Mesothelial cell of epicardium (in vitro differentiated cells): ENCODE measurements around the gene SPA17. TPM values are rescaled to one million over a fixed set of nuclear protein-coding genes. Genes with fewer than 3 reads are reported as not detected.
A peak's percentile ranks its signal among the peaks of the same experiment; 100 is the strongest.

ENCODE experiments used
- DNase-seq, 2 experiments: peaks; one replicate each; pipeline ENCODE4 v3.0.0; 2021; ENCODE audit warnings: low spot score in 2 of 2; ENCODE audit not compliant: unreplicated experiment in 2 of 2
- H3K27ac Mint-ChIP-seq: 2 replicates; pipeline ENCODE4 v1.8.0; 2021; ENCODE audit warnings: mixed read lengths
- H3K27me3 Mint-ChIP-seq: 2 replicates; pipeline ENCODE4 v1.8.0; 2021; ENCODE audit warnings: low read depth, mixed read lengths
- H3K36me3 Mint-ChIP-seq: 2 replicates; pipeline ENCODE4 v1.8.0; 2021; ENCODE audit warnings: mixed read lengths
- H3K4me1 Mint-ChIP-seq: 2 replicates; pipeline ENCODE4 v1.8.0; 2021; ENCODE audit warnings: mixed read lengths
- H3K4me3 Mint-ChIP-seq: 2 replicates; pipeline ENCODE4 v1.8.0; 2021; ENCODE audit warnings: mild to moderate bottlenecking, moderate library complexity, mixed read lengths
- H3K9me3 Mint-ChIP-seq: 2 replicates; pipeline ENCODE4 v1.8.0; 2021; ENCODE audit warnings: mixed read lengths
- total RNA-seq: library from RNA; stranded (reverse); gene quantifications from 3 replicates; pipeline ENCODE4 v1.2.1, GENCODE V29; 2021
- TF ChIP-seq, protein P1 (sequence below): fragments of 200-600 bp; sonication (generic); IDR thresholded peaks from one replicate; pipeline ENCODE4 v1.5.0; 2021; ENCODE audit warnings: antibody characterized with exemption; ENCODE audit not compliant: unreplicated experiment

The SPA17 gene
- total RNA-seq, 1 donor from 2014 or later = 5.5 TPM

DNA sequence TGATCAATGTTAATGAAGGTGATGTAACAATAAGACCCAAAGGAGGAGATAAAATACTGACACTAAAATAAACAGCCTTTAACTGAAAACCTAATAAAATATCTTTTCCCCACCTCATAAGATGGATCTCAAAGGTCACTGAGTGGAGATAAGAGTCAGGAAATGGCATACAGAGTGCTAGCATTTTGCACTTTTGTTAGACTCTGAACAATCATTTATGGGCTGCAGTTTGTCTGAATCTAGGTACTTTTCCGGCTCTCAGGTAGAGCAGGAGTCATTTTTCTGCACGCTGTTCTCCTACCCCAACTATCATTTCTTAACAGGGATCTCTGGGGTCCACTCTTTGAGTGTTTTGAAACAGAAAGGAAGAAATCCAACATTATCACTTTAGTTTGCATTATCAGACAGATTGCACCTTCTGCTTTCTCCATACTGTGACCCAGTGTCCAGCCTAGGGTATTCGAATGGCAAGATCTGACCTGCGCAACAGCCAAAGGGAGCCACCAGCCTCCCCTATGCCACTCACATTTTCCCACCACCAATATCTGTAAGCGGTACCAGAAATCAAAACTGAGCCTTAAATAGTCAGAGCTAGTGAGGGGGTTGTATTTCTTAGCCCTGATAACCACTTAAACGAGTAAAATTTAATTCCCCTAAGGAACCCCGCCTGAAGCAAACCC lies 1.0 kb upstream of the SPA17 start:
- TF ChIP-seq, protein P1, sequence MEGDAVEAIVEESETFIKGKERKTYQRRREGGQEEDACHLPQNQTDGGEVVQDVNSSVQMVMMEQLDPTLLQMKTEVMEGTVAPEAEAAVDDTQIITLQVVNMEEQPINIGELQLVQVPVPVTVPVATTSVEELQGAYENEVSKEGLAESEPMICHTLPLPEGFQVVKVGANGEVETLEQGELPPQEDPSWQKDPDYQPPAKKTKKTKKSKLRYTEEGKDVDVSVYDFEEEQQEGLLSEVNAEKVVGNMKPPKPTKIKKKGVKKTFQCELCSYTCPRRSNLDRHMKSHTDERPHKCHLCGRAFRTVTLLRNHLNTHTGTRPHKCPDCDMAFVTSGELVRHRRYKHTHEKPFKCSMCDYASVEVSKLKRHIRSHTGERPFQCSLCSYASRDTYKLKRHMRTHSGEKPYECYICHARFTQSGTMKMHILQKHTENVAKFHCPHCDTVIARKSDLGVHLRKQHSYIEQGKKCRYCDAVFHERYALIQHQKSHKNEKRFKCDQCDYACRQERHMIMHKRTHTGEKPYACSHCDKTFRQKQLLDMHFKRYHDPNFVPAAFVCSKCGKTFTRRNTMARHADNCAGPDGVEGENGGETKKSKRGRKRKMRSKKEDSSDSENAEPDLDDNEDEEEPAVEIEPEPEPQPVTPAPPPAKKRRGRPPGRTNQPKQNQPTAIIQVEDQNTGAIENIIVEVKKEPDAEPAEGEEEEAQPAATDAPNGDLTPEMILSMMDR = no peak
- no peaks in the 10 kb centered on the region for H3K9me3 Mint-ChIP-seq
- no peaks in the 10 kb centered on the region for H3K36me3 Mint-ChIP-seq
- H3K4me3 Mint-ChIP-seq = peak overlapping the region; percentile 84
- peak overlapping the region; percentile 1 for H3K27ac Mint-ChIP-seq
- H3K4me1 Mint-ChIP-seq = peaks cover 14% of the 10 kb centered on the region
- peaks cover 7% of the 10 kb centered on the region for H3K27me3 Mint-ChIP-seq
- DNase-seq = no peak

DNA sequence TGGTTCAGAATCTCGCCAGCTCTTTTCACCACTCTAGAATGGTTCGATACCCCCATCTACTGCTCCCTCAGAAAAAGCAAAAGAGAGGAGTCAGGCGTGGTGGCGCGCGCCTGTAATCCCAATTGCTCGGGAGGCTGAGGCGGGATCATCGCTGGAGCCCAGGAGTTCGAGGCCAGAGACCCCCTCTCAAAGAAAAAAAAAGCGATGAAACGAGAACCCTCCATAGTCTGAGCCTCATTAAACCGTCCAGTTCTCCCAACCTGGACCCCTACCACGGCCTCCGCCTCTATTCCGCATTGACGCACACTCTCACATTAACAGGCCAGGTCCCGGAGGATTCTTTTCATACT lies 439 bp downstream of the SPA17 start:
- Mint-ChIP-seq H3K4me1 (peaks cover 14% of the 10 kb centered on the region), H3K9me3 (no peaks in the 10 kb centered on the region), H3K36me3 (no peaks in the 10 kb centered on the region), H3K27me3 (peaks cover 7% of the 10 kb centered on the region), H3K4me3 (peak overlapping the region; percentile 84), H3K27ac (peak overlapping the region; percentile 95)
- TF ChIP-seq, protein P1 = no peak
- DNase-seq = no peak

DNA sequence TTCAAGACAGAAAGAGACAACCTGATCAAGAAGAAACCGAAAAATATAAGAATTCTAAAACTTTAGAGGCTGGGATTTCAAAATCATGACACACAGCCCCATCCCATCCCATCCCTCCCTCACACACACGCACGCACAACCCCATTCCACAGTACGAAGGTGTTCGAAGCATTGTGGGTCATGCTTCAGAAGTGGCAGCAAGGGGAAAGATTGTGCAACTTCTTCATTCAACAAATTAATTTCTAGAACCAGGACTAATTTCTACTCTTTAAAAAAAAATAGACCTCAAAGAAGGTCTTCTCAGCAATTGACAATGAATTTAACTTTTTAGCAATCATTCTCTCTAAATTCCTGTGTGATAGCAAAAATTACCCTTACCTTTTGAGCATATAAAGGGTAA lies 867 bp downstream of the SPA17 start:
- Mint-ChIP-seq H3K4me3 (peak overlapping the region; percentile 84), H3K4me1 (peaks cover 14% of the 10 kb centered on the region), H3K36me3 (no peaks in the 10 kb centered on the region), H3K27me3 (peaks cover 7% of the 10 kb centered on the region), H3K27ac (peak overlapping the region; percentile 95), H3K9me3 (no peaks in the 10 kb centered on the region)
- TF ChIP-seq, protein P1 = no peak
- DNase-seq = no peak

DNA sequence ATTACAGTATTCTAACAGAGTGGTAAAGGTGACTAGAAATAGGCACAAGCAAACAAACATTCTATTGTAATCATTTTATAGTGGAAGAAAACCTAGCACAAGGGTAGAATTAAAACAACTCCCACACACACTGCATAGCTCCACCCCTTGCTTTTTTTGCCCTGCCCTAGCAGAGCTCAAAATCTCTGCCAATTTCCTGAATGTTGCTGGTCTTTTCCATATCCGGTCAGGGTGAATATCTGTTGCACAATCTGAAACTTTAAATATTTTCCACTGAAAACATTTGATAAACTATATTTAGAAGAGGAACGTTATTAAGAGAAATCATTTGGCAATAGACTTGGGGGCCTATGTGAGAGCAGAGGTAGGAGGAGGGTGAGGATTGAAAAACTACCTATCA lies 2.7 kb downstream of the SPA17 start:
- TF ChIP-seq, protein P1 = no peak
- Mint-ChIP-seq H3K36me3 (no peaks in the 10 kb centered on the region), H3K4me3 (no peak overlapping the region), H3K27ac (no peak overlapping the region), H3K27me3 (peaks cover 3% of the 10 kb centered on the region), H3K4me1 (peaks cover 14% of the 10 kb centered on the region), H3K9me3 (no peaks in the 10 kb centered on the region)
- no peak for DNase-seq

DNA sequence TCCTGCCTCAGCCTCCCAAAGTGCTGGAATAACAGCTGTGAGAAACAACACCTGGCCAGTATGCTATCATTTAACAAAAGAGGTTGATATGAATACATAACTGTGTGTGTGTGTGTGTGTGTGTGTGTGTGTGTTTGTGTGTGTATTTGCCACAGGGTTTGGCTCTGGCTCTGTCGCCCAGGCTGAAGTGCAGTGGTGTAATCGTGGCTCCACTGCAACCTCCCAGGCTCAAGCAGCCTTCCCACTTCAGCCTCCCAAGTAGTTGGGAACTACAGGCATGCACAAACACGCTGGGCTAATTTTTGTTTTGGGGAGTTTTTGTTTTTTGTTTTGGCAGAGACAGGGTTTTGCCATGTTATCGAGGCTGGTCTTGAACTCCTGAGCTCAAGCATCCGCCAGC lies 4.7 kb downstream of the SPA17 start:
- no peak overlapping the region for H3K27ac Mint-ChIP-seq
- TF ChIP-seq, protein P1 = no peak
- no peaks in the 10 kb centered on the region for H3K27me3 Mint-ChIP-seq
- no peak overlapping the region for H3K4me3 Mint-ChIP-seq
- peaks cover 14% of the 10 kb centered on the region for H3K9me3 Mint-ChIP-seq
- peaks cover 7% of the 10 kb centered on the region for H3K4me1 Mint-ChIP-seq
- H3K36me3 Mint-ChIP-seq = peaks cover 12% of the 10 kb centered on the region
- no peak for DNase-seq
